ENCODE data around the gene L3MBTL4. TPM values are rescaled to one million over a fixed set of nuclear protein-coding genes. Genes with fewer than 3 reads are reported as not detected.

The L3MBTL4 gene
- total RNA-seq, 3 donors from 2014 or later: 7.8 to 23.0 (median 19.7) TPM

- Histone ChIP-seq H3K9me3 (no peaks in the 10 kb centered on the region), H3K4me1 (no peaks in the 10 kb centered on the region), H3K36me3 (no peaks in the 10 kb centered on the region), H3K27me3 (no peaks in the 10 kb centered on the region), H3K27ac (no peak overlapping the region), H3K4me3 (no peak overlapping the region)
- no peak for TF ChIP-seq POLR2A (IDR thresholded peaks at IDR 0.05)
- TF ChIP-seq, protein P1, sequence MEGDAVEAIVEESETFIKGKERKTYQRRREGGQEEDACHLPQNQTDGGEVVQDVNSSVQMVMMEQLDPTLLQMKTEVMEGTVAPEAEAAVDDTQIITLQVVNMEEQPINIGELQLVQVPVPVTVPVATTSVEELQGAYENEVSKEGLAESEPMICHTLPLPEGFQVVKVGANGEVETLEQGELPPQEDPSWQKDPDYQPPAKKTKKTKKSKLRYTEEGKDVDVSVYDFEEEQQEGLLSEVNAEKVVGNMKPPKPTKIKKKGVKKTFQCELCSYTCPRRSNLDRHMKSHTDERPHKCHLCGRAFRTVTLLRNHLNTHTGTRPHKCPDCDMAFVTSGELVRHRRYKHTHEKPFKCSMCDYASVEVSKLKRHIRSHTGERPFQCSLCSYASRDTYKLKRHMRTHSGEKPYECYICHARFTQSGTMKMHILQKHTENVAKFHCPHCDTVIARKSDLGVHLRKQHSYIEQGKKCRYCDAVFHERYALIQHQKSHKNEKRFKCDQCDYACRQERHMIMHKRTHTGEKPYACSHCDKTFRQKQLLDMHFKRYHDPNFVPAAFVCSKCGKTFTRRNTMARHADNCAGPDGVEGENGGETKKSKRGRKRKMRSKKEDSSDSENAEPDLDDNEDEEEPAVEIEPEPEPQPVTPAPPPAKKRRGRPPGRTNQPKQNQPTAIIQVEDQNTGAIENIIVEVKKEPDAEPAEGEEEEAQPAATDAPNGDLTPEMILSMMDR (IDR thresholded peaks at IDR 0.05): no peak
- no peak for TF ChIP-seq POLR2AphosphoS5 (IDR thresholded peaks at IDR 0.05)
- intact Hi-C loops (cut with DNase I; ENCODE audit: low total_unique reads): no loop called here
- no peak for DNase-seq (ENCODE audit: low spot score in 2 of 2)
Measured at GRCh38 chr18:6286585-6286984, 128.1 kb downstream of the L3MBTL4 start.

- intact Hi-C loops (cut with DNase I; ENCODE audit: low total_unique reads): no loop called here
- DNase-seq (ENCODE audit: low spot score in 2 of 2): no peak
- TF ChIP-seq, protein P1 (IDR thresholded peaks at IDR 0.05): no peak
- TF ChIP-seq POLR2AphosphoS5 (IDR thresholded peaks at IDR 0.05) (no peak), POLR2A (IDR thresholded peaks at IDR 0.05) (no peak)
Measured at GRCh38 chr18:6284761-6285160, 129.9 kb downstream of the L3MBTL4 start.

GRCh38 chr18:6284300-6284699 lies 130.4 kb downstream of the L3MBTL4 start:
- no peaks in the 10 kb centered on the region for H3K27me3 ChIP-seq
- H3K36me3 ChIP-seq: no peaks in the 10 kb centered on the region
- no peak for DNase-seq (ENCODE audit: low spot score in 2 of 2)
- no peak overlapping the region for H3K4me3 ChIP-seq
- intact Hi-C loops (cut with DNase I; ENCODE audit: low total_unique reads): no loop called here
- no peak overlapping the region for H3K27ac ChIP-seq
- TF ChIP-seq, protein P1 (IDR thresholded peaks at IDR 0.05): no peak
- no peak for TF ChIP-seq POLR2A (IDR thresholded peaks at IDR 0.05)
- TF ChIP-seq POLR2AphosphoS5 (IDR thresholded peaks at IDR 0.05): no peak
- H3K4me1 ChIP-seq: no peaks in the 10 kb centered on the region
- H3K9me3 ChIP-seq: no peaks in the 10 kb centered on the region

More at GRCh38 chr18:6284761-6285160, 129.9 kb downstream of the L3MBTL4 start:
- Histone ChIP-seq H3K4me3 (no peak overlapping the region), H3K27ac (no peak overlapping the region), H3K27me3 (no peaks in the 10 kb centered on the region), H3K9me3 (no peaks in the 10 kb centered on the region), H3K36me3 (no peaks in the 10 kb centered on the region), H3K4me1 (no peaks in the 10 kb centered on the region)

GRCh38 chr18:6281874-6282273 lies 132.8 kb downstream of the L3MBTL4 start:
- Histone ChIP-seq H3K27me3 (no peaks in the 10 kb centered on the region), H3K9me3 (no peaks in the 10 kb centered on the region), H3K27ac (no peak overlapping the region), H3K4me3 (no peak overlapping the region), H3K36me3 (no peaks in the 10 kb centered on the region), H3K4me1 (no peaks in the 10 kb centered on the region)
- intact Hi-C loops (cut with DNase I; ENCODE audit: low total_unique reads): no loop called here
- TF ChIP-seq, protein P1 (IDR thresholded peaks at IDR 0.05): no peak
- no peak for TF ChIP-seq POLR2A (IDR thresholded peaks at IDR 0.05)
- no peak for DNase-seq (ENCODE audit: low spot score in 2 of 2)

GRCh38 chr18:6280211-6280743 lies 134.4 kb downstream of the L3MBTL4 start:
- TF ChIP-seq, protein P1 (IDR thresholded peaks at IDR 0.05): no peak
- no peak for TF ChIP-seq POLR2A (IDR thresholded peaks at IDR 0.05)
- TF ChIP-seq POLR2AphosphoS5 (IDR thresholded peaks at IDR 0.05): no peak
- intact Hi-C loops (cut with DNase I; ENCODE audit: low total_unique reads): no loop called here

More at GRCh38 chr18:6280211-6280743, 134.4 kb downstream of the L3MBTL4 start:
- H3K36me3 ChIP-seq: no peaks in the 10 kb centered on the region
- no peak overlapping the region for H3K4me3 ChIP-seq
- H3K9me3 ChIP-seq: no peaks in the 10 kb centered on the region
- H3K4me1 ChIP-seq: no peaks in the 10 kb centered on the region
- H3K27me3 ChIP-seq: no peaks in the 10 kb centered on the region
- no peak for DNase-seq (ENCODE audit: low spot score in 2 of 2)
- no peak overlapping the region for H3K27ac ChIP-seq
